ENCODE results near the gene DTL.

- TF ChIP-seq FOXJ3 (CRISPR knock-in tag; IDR thresholded peaks at IDR 0.05) (no peak), POLR2AphosphoS5 (IDR thresholded peaks at IDR 0.05; ENCODE audit: low read depth, low read length) (no peak), EP300 (IDR thresholded peaks at IDR 0.05; ENCODE audit: borderline replicate concordance in 1 of 2, low read depth in 1 of 2, low read length in 1 of 2) (no peak), CHD2 (IDR thresholded peaks at IDR 0.05; ENCODE audit: low read length, partially characterized antibody) (no peak), RFX5 (IDR thresholded peaks at IDR 0.05; ENCODE audit: low read length) (no peak), SMC3 (IDR thresholded peaks at IDR 0.05; ENCODE audit: low read depth, low read length) (no peak), MXI1 (IDR thresholded peaks at IDR 0.05; ENCODE audit: low read depth, low read length) (no peak), TAF1 (IDR thresholded peaks at IDR 0.05; ENCODE audit: borderline replicate concordance, low read depth, low read length) (no peak), RAD21 (IDR thresholded peaks at IDR 0.05; ENCODE audit: low read length) (no peak), TEAD4 (IDR thresholded peaks at IDR 0.05; ENCODE audit: borderline replicate concordance, insufficient read depth) (no peak), RCOR1 (IDR thresholded peaks at IDR 0.05; ENCODE audit: low read length) (no peak)
- TF ChIP-seq, protein P1, sequence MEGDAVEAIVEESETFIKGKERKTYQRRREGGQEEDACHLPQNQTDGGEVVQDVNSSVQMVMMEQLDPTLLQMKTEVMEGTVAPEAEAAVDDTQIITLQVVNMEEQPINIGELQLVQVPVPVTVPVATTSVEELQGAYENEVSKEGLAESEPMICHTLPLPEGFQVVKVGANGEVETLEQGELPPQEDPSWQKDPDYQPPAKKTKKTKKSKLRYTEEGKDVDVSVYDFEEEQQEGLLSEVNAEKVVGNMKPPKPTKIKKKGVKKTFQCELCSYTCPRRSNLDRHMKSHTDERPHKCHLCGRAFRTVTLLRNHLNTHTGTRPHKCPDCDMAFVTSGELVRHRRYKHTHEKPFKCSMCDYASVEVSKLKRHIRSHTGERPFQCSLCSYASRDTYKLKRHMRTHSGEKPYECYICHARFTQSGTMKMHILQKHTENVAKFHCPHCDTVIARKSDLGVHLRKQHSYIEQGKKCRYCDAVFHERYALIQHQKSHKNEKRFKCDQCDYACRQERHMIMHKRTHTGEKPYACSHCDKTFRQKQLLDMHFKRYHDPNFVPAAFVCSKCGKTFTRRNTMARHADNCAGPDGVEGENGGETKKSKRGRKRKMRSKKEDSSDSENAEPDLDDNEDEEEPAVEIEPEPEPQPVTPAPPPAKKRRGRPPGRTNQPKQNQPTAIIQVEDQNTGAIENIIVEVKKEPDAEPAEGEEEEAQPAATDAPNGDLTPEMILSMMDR (IDR thresholded peaks at IDR 0.05), result no peak
- TF ChIP-seq, protein P2, sequence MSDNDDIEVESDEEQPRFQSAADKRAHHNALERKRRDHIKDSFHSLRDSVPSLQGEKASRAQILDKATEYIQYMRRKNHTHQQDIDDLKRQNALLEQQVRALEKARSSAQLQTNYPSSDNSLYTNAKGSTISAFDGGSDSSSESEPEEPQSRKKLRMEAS (IDR thresholded peaks at IDR 0.05; ENCODE audit: low read depth), result no peak
- TF ChIP-seq, protein P3, sequence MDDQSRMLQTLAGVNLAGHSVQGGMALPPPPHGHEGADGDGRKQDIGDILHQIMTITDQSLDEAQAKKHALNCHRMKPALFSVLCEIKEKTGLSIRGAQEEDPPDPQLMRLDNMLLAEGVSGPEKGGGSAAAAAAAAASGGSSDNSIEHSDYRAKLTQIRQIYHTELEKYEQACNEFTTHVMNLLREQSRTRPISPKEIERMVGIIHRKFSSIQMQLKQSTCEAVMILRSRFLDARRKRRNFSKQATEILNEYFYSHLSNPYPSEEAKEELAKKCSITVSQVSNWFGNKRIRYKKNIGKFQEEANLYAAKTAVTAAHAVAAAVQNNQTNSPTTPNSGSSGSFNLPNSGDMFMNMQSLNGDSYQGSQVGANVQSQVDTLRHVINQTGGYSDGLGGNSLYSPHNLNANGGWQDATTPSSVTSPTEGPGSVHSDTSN (IDR thresholded peaks at IDR 0.05), result no peak
Observed at GRCh38 chr1:212042436-212042835, 6.9 kb downstream of the DTL start.

Measured in SK-N-SH (cell line).